Measurements from ENCODE around the gene THAP4. TPM values are rescaled to one million over a fixed set of nuclear protein-coding genes. Genes with fewer than 3 reads are reported as not detected.
"Not testable (repeated sequence)": the region's sequence is repeated elsewhere in the genome, so short reads cannot be mapped to it uniquely, and the experiment has no call there.

Gene THAP4
- polyA plus RNA-seq, 1 donor (not counting 4 experiments of a cell fraction or from before 2014, with no cell fraction given): 30.3 TPM

DNA sequence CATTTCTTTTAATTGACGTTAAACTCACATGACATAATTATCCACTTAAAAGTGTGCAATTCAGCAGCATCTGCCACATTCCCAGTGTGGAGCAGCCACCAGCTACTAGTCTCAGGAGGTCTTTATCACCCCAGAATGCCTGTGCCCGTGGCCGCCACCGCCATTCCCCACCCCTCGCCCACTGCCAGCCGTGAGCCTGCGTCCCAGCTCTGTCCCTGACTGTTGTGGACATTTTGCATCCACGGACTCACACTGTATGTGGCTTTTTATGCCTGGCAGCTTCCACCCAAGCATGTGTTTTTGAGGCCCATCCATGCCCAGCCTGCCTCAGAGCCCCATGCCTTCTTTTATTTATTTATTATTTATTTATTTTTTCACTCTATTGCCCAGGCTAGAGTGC, 69.2 kb downstream of the THAP4 start:
- Histone ChIP-seq H3K36me3 (ENCODE audit: control insufficient read depth in 2 of 2, extremely low read depth in 1 of 2, insufficient read depth in 2 of 2, low read length in 2 of 2) (peaks cover 5 to 15% of the 10 kb centered on the region in 2 experiments), H3K27me3 (ENCODE audit: control insufficient read depth, extremely low read depth, insufficient read depth, low read length) (no peaks in the 10 kb centered on the region), H2AFZ (ENCODE audit: control insufficient read depth, low read length) (no peak overlapping the region), H3K9ac (ENCODE audit: control insufficient read depth, extremely low read depth, insufficient read depth, low read length) (no peak overlapping the region), H3K4me3 (ENCODE audit: control insufficient read depth in 2 of 3, extremely low read depth in 1 of 3, insufficient read depth in 2 of 3, low read depth in 1 of 3, low read length in 3 of 3) (no peak overlapping the region), H3K9me3 (ENCODE audit: control insufficient read depth, low read depth, low read length) (no peaks in the 10 kb centered on the region), H3K9me1 (ENCODE audit: control insufficient read depth, extremely low read depth, insufficient read depth, low read length) (no peaks in the 10 kb centered on the region), H3K79me2 (ENCODE audit: control insufficient read depth, insufficient read depth, low read length) (peaks cover 44% of the 10 kb centered on the region), H3K27ac (ENCODE audit: control insufficient read depth, insufficient read depth, low read length) (no peak overlapping the region), H4K20me1 (ENCODE audit: control insufficient read depth, extremely low read depth, insufficient read depth, low read length) (peaks cover 3% of the 10 kb centered on the region), H3K4me1 (ENCODE audit: control insufficient read depth, extremely low read depth, insufficient read depth, low read length) (peaks cover 3% of the 10 kb centered on the region), H3K4me2 (ENCODE audit: control insufficient read depth, extremely low read depth, insufficient read depth, low read depth, low read length) (no peak overlapping the region)
- TF ChIP-seq EZH2 (IDR thresholded peaks at IDR 0.05; ENCODE audit: low read length): no peak
- TF ChIP-seq, protein P1, sequence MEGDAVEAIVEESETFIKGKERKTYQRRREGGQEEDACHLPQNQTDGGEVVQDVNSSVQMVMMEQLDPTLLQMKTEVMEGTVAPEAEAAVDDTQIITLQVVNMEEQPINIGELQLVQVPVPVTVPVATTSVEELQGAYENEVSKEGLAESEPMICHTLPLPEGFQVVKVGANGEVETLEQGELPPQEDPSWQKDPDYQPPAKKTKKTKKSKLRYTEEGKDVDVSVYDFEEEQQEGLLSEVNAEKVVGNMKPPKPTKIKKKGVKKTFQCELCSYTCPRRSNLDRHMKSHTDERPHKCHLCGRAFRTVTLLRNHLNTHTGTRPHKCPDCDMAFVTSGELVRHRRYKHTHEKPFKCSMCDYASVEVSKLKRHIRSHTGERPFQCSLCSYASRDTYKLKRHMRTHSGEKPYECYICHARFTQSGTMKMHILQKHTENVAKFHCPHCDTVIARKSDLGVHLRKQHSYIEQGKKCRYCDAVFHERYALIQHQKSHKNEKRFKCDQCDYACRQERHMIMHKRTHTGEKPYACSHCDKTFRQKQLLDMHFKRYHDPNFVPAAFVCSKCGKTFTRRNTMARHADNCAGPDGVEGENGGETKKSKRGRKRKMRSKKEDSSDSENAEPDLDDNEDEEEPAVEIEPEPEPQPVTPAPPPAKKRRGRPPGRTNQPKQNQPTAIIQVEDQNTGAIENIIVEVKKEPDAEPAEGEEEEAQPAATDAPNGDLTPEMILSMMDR (optimal IDR thresholded peaks at IDR 0.05 in 1 of 3, IDR thresholded peaks at IDR 0.05 in 1 of 3, conservative IDR thresholded peaks at IDR 0.05 in 1 of 3; ENCODE audit: extremely low read depth in 1 of 3, insufficient read depth in 2 of 3, low read length in 3 of 3): no peak
- dilution Hi-C loops (cut with MboI; ENCODE audit: extremely low pct_ligation_motif_present, low sequenced_read_pairs): no loop called here
- DNase-seq (ENCODE audit: low read depth, low spot score) (no peak), FAIRE-seq (no peak)

DNA sequence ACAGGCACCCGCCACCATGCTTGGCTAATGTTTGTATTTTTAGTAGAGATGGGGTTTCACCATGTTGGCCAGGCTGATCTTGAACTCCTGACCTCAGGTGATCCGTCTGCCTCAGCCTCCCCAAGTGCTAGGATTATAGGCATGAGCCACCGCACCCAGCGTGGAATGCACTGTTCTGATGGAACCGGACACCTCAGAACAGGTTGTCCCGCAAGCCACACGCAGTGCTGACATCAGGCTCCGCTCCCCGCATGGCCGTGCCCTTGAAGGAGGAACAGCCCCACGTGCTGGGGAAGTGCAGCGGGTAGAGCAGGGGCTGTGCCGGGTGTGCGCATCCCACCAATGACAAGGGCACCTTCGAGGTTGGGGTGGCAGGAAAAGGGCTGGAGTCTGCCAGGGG, 69.7 kb downstream of the THAP4 start:
- H3K4me1 ChIP-seq (ENCODE audit: control insufficient read depth, extremely low read depth, insufficient read depth, low read length); H3K4me3 ChIP-seq (ENCODE audit: control insufficient read depth in 2 of 3, extremely low read depth in 1 of 3, insufficient read depth in 2 of 3, low read depth in 1 of 3, low read length in 3 of 3); H3K4me2 ChIP-seq (ENCODE audit: control insufficient read depth, extremely low read depth, insufficient read depth, low read depth, low read length); H3K9me3 ChIP-seq (ENCODE audit: control insufficient read depth, low read depth, low read length); FAIRE-seq; H2AFZ ChIP-seq (ENCODE audit: control insufficient read depth, low read length); H3K27me3 ChIP-seq (ENCODE audit: control insufficient read depth, extremely low read depth, insufficient read depth, low read length); H3K27ac ChIP-seq (ENCODE audit: control insufficient read depth, insufficient read depth, low read length); dilution Hi-C loops (cut with MboI; ENCODE audit: extremely low pct_ligation_motif_present, low sequenced_read_pairs); H4K20me1 ChIP-seq (ENCODE audit: control insufficient read depth, extremely low read depth, insufficient read depth, low read length); H3K9ac ChIP-seq (ENCODE audit: control insufficient read depth, extremely low read depth, insufficient read depth, low read length); DNase-seq (ENCODE audit: low read depth, low spot score); H3K9me1 ChIP-seq (ENCODE audit: control insufficient read depth, extremely low read depth, insufficient read depth, low read length): not testable (repeated sequence)
- Histone ChIP-seq H3K79me2 (ENCODE audit: control insufficient read depth, insufficient read depth, low read length) (peaks cover 49% of the 10 kb centered on the region), H3K36me3 (ENCODE audit: control insufficient read depth in 2 of 2, extremely low read depth in 1 of 2, insufficient read depth in 2 of 2, low read length in 2 of 2) (peaks cover 5 to 15% of the 10 kb centered on the region in 2 experiments)

DNA sequence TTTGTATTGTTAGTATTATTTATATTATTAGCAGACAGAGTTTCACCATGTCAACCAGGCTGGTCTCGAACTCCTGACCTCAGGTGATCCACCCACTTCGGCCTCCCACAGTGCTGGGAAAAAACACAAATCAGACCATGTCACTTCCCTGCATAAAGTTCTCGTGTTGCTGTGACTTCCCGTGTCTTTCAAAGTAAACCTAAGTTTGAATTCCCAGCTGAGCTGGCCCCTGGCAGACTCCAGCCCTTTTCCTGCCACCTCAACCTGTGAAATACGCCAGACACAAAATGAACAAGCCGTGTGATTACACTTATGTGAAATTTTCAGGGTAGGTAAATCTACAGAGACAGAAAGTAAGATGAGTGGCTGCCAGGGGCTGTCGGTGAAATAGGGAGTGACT, 70.5 kb downstream of the THAP4 start:
- Histone ChIP-seq H3K27ac (ENCODE audit: control insufficient read depth, insufficient read depth, low read length) (no peak overlapping the region), H3K9me1 (ENCODE audit: control insufficient read depth, extremely low read depth, insufficient read depth, low read length) (no peaks in the 10 kb centered on the region), H3K4me2 (ENCODE audit: control insufficient read depth, extremely low read depth, insufficient read depth, low read depth, low read length) (no peak overlapping the region), H3K4me1 (ENCODE audit: control insufficient read depth, extremely low read depth, insufficient read depth, low read length) (peaks cover 13% of the 10 kb centered on the region), H3K9ac (ENCODE audit: control insufficient read depth, extremely low read depth, insufficient read depth, low read length) (no peak overlapping the region), H3K27me3 (ENCODE audit: control insufficient read depth, extremely low read depth, insufficient read depth, low read length) (no peaks in the 10 kb centered on the region), H3K36me3 (ENCODE audit: control insufficient read depth in 2 of 2, extremely low read depth in 1 of 2, insufficient read depth in 2 of 2, low read length in 2 of 2) (peaks cover 5 to 12% of the 10 kb centered on the region in 2 experiments), H3K4me3 (ENCODE audit: control insufficient read depth in 2 of 3, extremely low read depth in 1 of 3, insufficient read depth in 2 of 3, low read depth in 1 of 3, low read length in 3 of 3) (no peak overlapping the region), H2AFZ (ENCODE audit: control insufficient read depth, low read length) (no peak overlapping the region), H4K20me1 (ENCODE audit: control insufficient read depth, extremely low read depth, insufficient read depth, low read length) (peaks cover 10% of the 10 kb centered on the region), H3K79me2 (ENCODE audit: control insufficient read depth, insufficient read depth, low read length) (peaks cover 56% of the 10 kb centered on the region), H3K9me3 (ENCODE audit: control insufficient read depth, low read depth, low read length) (no peaks in the 10 kb centered on the region)
- FAIRE-seq (no peak), DNase-seq (ENCODE audit: low read depth, low spot score) (no peak)
- dilution Hi-C loops (cut with MboI; ENCODE audit: extremely low pct_ligation_motif_present, low sequenced_read_pairs): no loop called here
- TF ChIP-seq, protein P1 (optimal IDR thresholded peaks at IDR 0.05 in 1 of 3, IDR thresholded peaks at IDR 0.05 in 1 of 3, conservative IDR thresholded peaks at IDR 0.05 in 1 of 3; ENCODE audit: extremely low read depth in 1 of 3, insufficient read depth in 2 of 3, low read length in 3 of 3): no peak
- no peak for TF ChIP-seq EZH2 (IDR thresholded peaks at IDR 0.05; ENCODE audit: low read length)

DNA sequence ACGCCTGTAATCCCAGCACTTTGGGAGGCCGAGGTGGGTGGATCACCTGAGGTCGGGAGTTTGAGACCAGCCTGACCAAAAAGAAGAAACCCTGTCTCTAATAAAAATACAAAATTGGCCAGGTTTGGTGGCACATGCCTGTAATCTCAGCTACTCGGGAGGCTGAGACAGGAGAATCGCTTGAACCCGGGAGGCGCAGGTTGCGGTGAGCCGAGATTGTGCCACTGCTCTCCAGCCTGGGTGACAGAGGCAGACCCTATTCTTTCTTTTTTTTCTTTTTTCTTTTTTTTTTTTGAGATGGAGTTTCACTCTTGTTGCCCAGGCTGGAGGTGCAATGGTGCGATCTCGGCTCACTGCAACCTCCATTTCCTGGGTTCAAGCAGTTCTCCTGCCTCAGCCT, 70.9 kb downstream of the THAP4 start:
- H3K4me2 ChIP-seq (ENCODE audit: control insufficient read depth, extremely low read depth, insufficient read depth, low read depth, low read length); FAIRE-seq; H3K9me3 ChIP-seq (ENCODE audit: control insufficient read depth, low read depth, low read length); DNase-seq (ENCODE audit: low read depth, low spot score); H3K4me3 ChIP-seq (ENCODE audit: control insufficient read depth in 2 of 3, extremely low read depth in 1 of 3, insufficient read depth in 2 of 3, low read depth in 1 of 3, low read length in 3 of 3); H4K20me1 ChIP-seq (ENCODE audit: control insufficient read depth, extremely low read depth, insufficient read depth, low read length); dilution Hi-C loops (cut with MboI; ENCODE audit: extremely low pct_ligation_motif_present, low sequenced_read_pairs); H3K9ac ChIP-seq (ENCODE audit: control insufficient read depth, extremely low read depth, insufficient read depth, low read length); H3K27me3 ChIP-seq (ENCODE audit: control insufficient read depth, extremely low read depth, insufficient read depth, low read length); H2AFZ ChIP-seq (ENCODE audit: control insufficient read depth, low read length); H3K27ac ChIP-seq (ENCODE audit: control insufficient read depth, insufficient read depth, low read length); H3K9me1 ChIP-seq (ENCODE audit: control insufficient read depth, extremely low read depth, insufficient read depth, low read length): not testable (repeated sequence)
- Histone ChIP-seq H3K79me2 (ENCODE audit: control insufficient read depth, insufficient read depth, low read length) (peaks cover 58% of the 10 kb centered on the region), H3K4me1 (ENCODE audit: control insufficient read depth, extremely low read depth, insufficient read depth, low read length) (peaks cover 16% of the 10 kb centered on the region), H3K36me3 (ENCODE audit: control insufficient read depth in 2 of 2, extremely low read depth in 1 of 2, insufficient read depth in 2 of 2, low read length in 2 of 2) (peaks cover 5 to 12% of the 10 kb centered on the region in 2 experiments)

Measured in keratinocyte (primary cell).